ENCODE measurements around the gene DDX31.

DDX31 gene

GRCh38 chr9:132631685-132632084 lies 38.1 kb downstream of the DDX31 start:
- no peak for TF ChIP-seq CTCF (IDR thresholded peaks at IDR 0.05)

GRCh38 chr9:132631280-132631679 lies 38.5 kb downstream of the DDX31 start:
- TF ChIP-seq CTCF (IDR thresholded peaks at IDR 0.05), result no peak

- TF ChIP-seq CTCF (IDR thresholded peaks at IDR 0.05), result no peak
These were observed 39.0 kb downstream of the DDX31 start for GRCh38 chr9:132630811-132631210.

GRCh38 chr9:132630116-132630515 lies 39.7 kb downstream of the DDX31 start:
- TF ChIP-seq CTCF (IDR thresholded peaks at IDR 0.05), result no peak

GRCh38 chr9:132628746-132629145 lies 41.0 kb downstream of the DDX31 start:
- TF ChIP-seq CTCF (IDR thresholded peaks at IDR 0.05), result no peak

GRCh38 chr9:132627594-132627993 lies 42.2 kb downstream of the DDX31 start:
- no peak for TF ChIP-seq CTCF (IDR thresholded peaks at IDR 0.05)

GRCh38 chr9:132627106-132627505 lies 42.7 kb downstream of the DDX31 start:
- no peak for TF ChIP-seq CTCF (IDR thresholded peaks at IDR 0.05)

GRCh38 chr9:132626285-132626684 lies 43.5 kb downstream of the DDX31 start:
- no peak for TF ChIP-seq CTCF (IDR thresholded peaks at IDR 0.05)

All from LNCAP (cell line).